ENCODE results near the gene BPIFA2. TPM values are rescaled to one million over a fixed set of nuclear protein-coding genes. Genes with fewer than 3 reads are reported as not detected.

BPIFA2 gene
- total RNA-seq, 1 experiment from 2014 or later, result not detected

DNA sequence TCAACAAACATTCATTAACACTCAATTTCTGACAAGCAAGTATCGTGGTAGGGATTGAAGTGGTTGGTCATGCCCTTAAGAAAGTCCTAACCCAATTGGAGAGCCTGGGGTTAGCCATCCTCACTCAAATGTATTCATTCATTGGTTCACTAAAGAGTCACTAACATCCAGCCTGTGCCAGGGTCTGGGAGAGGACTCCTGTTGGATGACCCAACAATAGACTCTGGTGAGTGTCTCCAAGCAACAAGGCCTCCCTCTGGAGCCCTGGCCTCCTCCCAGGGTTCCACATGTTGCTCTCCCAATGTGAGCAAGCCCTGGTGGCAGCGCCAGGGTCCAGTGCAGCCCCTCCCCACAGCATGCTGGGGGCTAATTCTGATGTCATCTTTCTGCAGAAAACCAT is 49.1 kb downstream of the BPIFA2 start, which contains the start of gene BPIFA3:
BPIFA3 (plus strand) TSS at position 301 of the 400 bp plus-strand sequence. CDS start 185 bp downstream, outside the sequence.
- H3K27me3 ChIP-seq (ENCODE audit: insufficient read depth, low read length), result peaks cover 56% of the 10 kb centered on the region
- CTCF ChIA-PET, result no interaction called here

DNA sequence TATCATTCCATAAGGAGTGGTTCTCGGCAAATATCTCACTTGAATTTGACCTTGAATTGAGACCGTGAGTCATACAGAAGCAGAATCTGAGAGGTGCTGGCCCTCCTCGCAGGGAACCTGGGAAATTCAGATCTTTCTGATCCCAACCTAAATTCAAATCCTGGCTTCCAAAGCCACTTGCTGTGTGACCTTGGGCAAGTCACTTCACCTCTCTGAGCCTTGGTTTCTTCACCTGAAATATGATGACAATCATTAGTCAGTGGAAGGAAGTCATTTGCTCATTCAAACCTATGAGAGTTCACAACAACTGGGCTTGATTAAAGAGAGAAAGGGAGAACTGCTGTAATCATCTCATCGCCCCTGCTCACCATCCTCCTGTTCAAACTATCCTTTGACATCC is 56.4 kb downstream of the BPIFA2 start:
- TF ChIP-seq POLR2AphosphoS5 (IDR thresholded peaks at IDR 0.05; ENCODE audit: low read depth, low read length) (no peak), POLR2A (IDR thresholded peaks at IDR 0.05; ENCODE audit: borderline replicate concordance, extremely low read depth, insufficient read depth, insufficient read length) (no peak), ELF1 (IDR thresholded peaks at IDR 0.05; ENCODE audit: borderline replicate concordance, low read depth) (no peak), EGR1 (IDR thresholded peaks at IDR 0.05; ENCODE audit: low read depth) (no peak), YY1 (IDR thresholded peaks at IDR 0.05; ENCODE audit: extremely low read depth, insufficient replicate concordance, low read depth, low read length) (no peak), FOSL1 (IDR thresholded peaks at IDR 0.05; ENCODE audit: low read depth) (no peak), ZNF274 (IDR thresholded peaks at IDR 0.05; ENCODE audit: low read depth, low read length) (no peak), EZH2 (IDR thresholded peaks at IDR 0.05) (no peak), SP1 (IDR thresholded peaks at IDR 0.05; ENCODE audit: low read depth) (no peak), CBX3 (IDR thresholded peaks at IDR 0.05; ENCODE audit: low read depth) (no peak), SRF (IDR thresholded peaks at IDR 0.05; ENCODE audit: low read depth) (no peak)
- TF ChIP-seq, protein P1, sequence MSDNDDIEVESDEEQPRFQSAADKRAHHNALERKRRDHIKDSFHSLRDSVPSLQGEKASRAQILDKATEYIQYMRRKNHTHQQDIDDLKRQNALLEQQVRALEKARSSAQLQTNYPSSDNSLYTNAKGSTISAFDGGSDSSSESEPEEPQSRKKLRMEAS (IDR thresholded peaks at IDR 0.05), result no peak
- TF ChIP-seq, protein P2, sequence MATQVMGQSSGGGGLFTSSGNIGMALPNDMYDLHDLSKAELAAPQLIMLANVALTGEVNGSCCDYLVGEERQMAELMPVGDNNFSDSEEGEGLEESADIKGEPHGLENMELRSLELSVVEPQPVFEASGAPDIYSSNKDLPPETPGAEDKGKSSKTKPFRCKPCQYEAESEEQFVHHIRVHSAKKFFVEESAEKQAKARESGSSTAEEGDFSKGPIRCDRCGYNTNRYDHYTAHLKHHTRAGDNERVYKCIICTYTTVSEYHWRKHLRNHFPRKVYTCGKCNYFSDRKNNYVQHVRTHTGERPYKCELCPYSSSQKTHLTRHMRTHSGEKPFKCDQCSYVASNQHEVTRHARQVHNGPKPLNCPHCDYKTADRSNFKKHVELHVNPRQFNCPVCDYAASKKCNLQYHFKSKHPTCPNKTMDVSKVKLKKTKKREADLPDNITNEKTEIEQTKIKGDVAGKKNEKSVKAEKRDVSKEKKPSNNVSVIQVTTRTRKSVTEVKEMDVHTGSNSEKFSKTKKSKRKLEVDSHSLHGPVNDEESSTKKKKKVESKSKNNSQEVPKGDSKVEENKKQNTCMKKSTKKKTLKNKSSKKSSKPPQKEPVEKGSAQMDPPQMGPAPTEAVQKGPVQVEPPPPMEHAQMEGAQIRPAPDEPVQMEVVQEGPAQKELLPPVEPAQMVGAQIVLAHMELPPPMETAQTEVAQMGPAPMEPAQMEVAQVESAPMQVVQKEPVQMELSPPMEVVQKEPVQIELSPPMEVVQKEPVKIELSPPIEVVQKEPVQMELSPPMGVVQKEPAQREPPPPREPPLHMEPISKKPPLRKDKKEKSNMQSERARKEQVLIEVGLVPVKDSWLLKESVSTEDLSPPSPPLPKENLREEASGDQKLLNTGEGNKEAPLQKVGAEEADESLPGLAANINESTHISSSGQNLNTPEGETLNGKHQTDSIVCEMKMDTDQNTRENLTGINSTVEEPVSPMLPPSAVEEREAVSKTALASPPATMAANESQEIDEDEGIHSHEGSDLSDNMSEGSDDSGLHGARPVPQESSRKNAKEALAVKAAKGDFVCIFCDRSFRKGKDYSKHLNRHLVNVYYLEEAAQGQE (IDR thresholded peaks at IDR 0.05; ENCODE audit: low read depth), result no peak
- TF ChIP-seq, protein P3, sequence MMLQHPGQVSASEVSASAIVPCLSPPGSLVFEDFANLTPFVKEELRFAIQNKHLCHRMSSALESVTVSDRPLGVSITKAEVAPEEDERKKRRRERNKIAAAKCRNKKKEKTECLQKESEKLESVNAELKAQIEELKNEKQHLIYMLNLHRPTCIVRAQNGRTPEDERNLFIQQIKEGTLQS (IDR thresholded peaks at IDR 0.05), result no peak
- TF ChIP-seq, protein P4, sequence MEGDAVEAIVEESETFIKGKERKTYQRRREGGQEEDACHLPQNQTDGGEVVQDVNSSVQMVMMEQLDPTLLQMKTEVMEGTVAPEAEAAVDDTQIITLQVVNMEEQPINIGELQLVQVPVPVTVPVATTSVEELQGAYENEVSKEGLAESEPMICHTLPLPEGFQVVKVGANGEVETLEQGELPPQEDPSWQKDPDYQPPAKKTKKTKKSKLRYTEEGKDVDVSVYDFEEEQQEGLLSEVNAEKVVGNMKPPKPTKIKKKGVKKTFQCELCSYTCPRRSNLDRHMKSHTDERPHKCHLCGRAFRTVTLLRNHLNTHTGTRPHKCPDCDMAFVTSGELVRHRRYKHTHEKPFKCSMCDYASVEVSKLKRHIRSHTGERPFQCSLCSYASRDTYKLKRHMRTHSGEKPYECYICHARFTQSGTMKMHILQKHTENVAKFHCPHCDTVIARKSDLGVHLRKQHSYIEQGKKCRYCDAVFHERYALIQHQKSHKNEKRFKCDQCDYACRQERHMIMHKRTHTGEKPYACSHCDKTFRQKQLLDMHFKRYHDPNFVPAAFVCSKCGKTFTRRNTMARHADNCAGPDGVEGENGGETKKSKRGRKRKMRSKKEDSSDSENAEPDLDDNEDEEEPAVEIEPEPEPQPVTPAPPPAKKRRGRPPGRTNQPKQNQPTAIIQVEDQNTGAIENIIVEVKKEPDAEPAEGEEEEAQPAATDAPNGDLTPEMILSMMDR (IDR thresholded peaks at IDR 0.05 in 2 of 3, conservative IDR thresholded peaks at IDR 0.05 in 1 of 3; ENCODE audit: borderline replicate concordance in 1 of 3, insufficient read depth in 1 of 3, low read depth in 2 of 3, low read length in 2 of 3), result no peak

More for the DNA sequence above, 49.1 kb downstream of the BPIFA2 start, which contains the start of gene BPIFA3:
- POLR2A ChIA-PET, result no interaction called here
- H3K9me2 ChIP-seq (ENCODE audit: insufficient read depth), result no peaks in the 10 kb centered on the region
- no peak within 1 kb of the TSS for H2AFZ ChIP-seq (ENCODE audit: low read depth, low read length, poor library complexity, severe bottlenecking)
- ATAC-seq (no peak), DNase-seq (ENCODE audit: low read depth, low spot score) (no peak)
- no peak within 1 kb of the TSS for H3K9ac ChIP-seq (ENCODE audit: low read length)
- H3K4me2 ChIP-seq (ENCODE audit: low read length), result no peak within 1 kb of the TSS
- no TSS peak for BruUV-seq (replicated peaks)
- H3K36me3 ChIP-seq (ENCODE audit: control insufficient read depth in 1 of 2, insufficient read depth in 2 of 2, low read length in 2 of 2), result no peaks in the 10 kb centered on the region
- no peak within 1 kb of the TSS for H3K27ac ChIP-seq (ENCODE audit: low read depth, low read length)
- no peak for TF ChIP-seq EZH2phosphoT487 (IDR thresholded peaks at IDR 0.05; ENCODE audit: borderline replicate concordance)
- TF ChIP-seq CEBPB (IDR thresholded peaks at IDR 0.05; ENCODE audit: low read depth), result no peak
- TF ChIP-seq EZH2 (IDR thresholded peaks at IDR 0.05), result no peak
- no peak for TF ChIP-seq RAD21 (IDR thresholded peaks at IDR 0.05; ENCODE audit: low read depth)
- no peaks in the 10 kb centered on the region for H3K4me1 ChIP-seq (ENCODE audit: control insufficient read depth in 1 of 2, insufficient read depth in 2 of 2, low read length in 2 of 2)
- no peak within 1 kb of the TSS for H3K4me3 ChIP-seq (replicated peaks in 1 of 2; ENCODE audit: low read depth in 1 of 2, low read length in 2 of 2)
- H3K9me3 ChIP-seq (ENCODE audit: control insufficient read depth in 1 of 2, insufficient read depth in 1 of 2, low read depth in 1 of 2, low read length in 2 of 2), result no peaks in the 10 kb centered on the region
- RAD21 ChIA-PET (ENCODE audit: low non-redundant PET in 1 of 2, low total read pairs in 2 of 2, uncharacterized antibody in 2 of 2, unreplicated experiment in 2 of 2), result no interaction called here
- intact Hi-C loops (cut with micrococcal nuclease), result no loop called here
- H3K79me2 ChIP-seq (ENCODE audit: insufficient read depth, low read length), result no peaks in the 10 kb centered on the region
- no peaks in the 10 kb centered on the region for H4K20me1 ChIP-seq (ENCODE audit: insufficient read depth)

More for the DNA sequence above, 56.4 kb downstream of the BPIFA2 start:
- RAD21 ChIA-PET (ENCODE audit: low non-redundant PET in 1 of 2, low total read pairs in 2 of 2, uncharacterized antibody in 2 of 2, unreplicated experiment in 2 of 2), result no interaction called here
- Histone ChIP-seq H3K4me2 (ENCODE audit: low read length) (no peak overlapping the region), H2AFZ (ENCODE audit: low read depth, low read length, poor library complexity, severe bottlenecking) (no peak overlapping the region), H3K4me3 (replicated peaks in 1 of 2; ENCODE audit: low read depth in 1 of 2, low read length in 2 of 2) (no peak overlapping the region), H3K36me3 (ENCODE audit: control insufficient read depth in 1 of 2, insufficient read depth in 2 of 2, low read length in 2 of 2) (no peaks in the 10 kb centered on the region), H3K79me2 (ENCODE audit: insufficient read depth, low read length) (no peaks in the 10 kb centered on the region), H3K9ac (ENCODE audit: low read length) (no peak overlapping the region), H3K9me3 (ENCODE audit: control insufficient read depth in 1 of 2, insufficient read depth in 1 of 2, low read depth in 1 of 2, low read length in 2 of 2) (no peaks in the 10 kb centered on the region), H3K27me3 (ENCODE audit: insufficient read depth, low read length) (peaks cover 62% of the 10 kb centered on the region), H3K4me1 (ENCODE audit: control insufficient read depth in 1 of 2, insufficient read depth in 2 of 2, low read length in 2 of 2) (no peaks in the 10 kb centered on the region), H3K9me2 (ENCODE audit: insufficient read depth) (no peaks in the 10 kb centered on the region), H4K20me1 (ENCODE audit: insufficient read depth) (no peaks in the 10 kb centered on the region), H3K27ac (ENCODE audit: low read depth, low read length) (no peak overlapping the region)
- DNase-seq (ENCODE audit: low read depth, low spot score) (no peak), ATAC-seq (no peak)
- no TSS peak for BruUV-seq (replicated peaks)
- intact Hi-C loops (cut with micrococcal nuclease), result no loop called here
- CTCF ChIA-PET, result no interaction called here
- POLR2A ChIA-PET, result no interaction called here
